ENCODE results near the gene GTPBP4. TPM values are rescaled to one million over a fixed set of nuclear protein-coding genes. Genes with fewer than 3 reads are reported as not detected.

GTPBP4 gene
- total RNA-seq, 1 experiment from 2014 or later: 62.5 TPM

DNA sequence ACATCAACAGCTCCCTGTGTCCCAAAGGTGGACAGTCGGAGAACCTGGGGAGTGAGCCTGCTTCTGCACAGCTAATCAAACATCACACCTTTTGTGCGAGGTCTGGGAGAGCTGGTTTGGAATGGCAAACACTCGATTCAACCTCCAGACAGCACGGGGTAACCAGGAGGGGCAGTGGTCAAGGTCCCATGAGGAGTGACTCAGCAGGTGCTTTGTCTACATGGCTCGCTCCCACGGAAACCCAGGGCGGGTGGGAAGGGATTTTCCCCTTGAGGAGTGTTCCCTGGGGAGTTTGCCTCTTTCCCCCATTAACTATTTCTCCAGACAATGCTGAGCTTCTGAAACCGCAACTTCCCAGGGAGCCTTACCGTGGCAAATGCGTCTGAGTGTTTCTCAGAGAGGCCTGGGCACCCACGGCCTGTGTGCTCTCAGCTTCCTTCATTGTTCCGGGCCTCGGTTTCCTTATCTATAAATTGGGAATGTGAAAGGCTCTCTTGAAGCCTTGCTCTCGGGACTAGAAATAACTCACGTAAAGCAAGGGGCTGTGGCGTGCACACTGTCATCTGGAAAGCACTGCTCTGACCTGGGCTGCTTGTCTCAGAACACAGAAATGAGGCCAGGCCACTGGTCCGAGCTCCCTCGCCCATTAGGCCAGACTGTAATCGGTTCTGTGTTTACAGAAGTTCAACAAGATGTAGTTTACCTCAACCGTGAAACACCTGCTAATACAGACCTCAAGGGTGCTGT, 14.0 kb upstream of the GTPBP4 start:
- Histone ChIP-seq H3K36me3 (ENCODE audit: low read depth) (no peaks in the 10 kb centered on the region), H3K4me2 (no peak overlapping the region), H3K4me1 (replicated peaks; ENCODE audit: insufficient read depth) (peaks cover 11% of the 10 kb centered on the region; the same call in 1 of the 2 replicates), H2AFZ (no peak overlapping the region), H3K27me3 (ENCODE audit: insufficient read depth, low read depth) (no peaks in the 10 kb centered on the region), H3K79me2 (ENCODE audit: low read depth) (no peaks in the 10 kb centered on the region), H3K27ac (no peak overlapping the region), H4K20me1 (ENCODE audit: insufficient read depth) (no peaks in the 10 kb centered on the region), H3K9me2 (ENCODE audit: insufficient read depth) (no peaks in the 10 kb centered on the region), H3K9me3 (ENCODE audit: insufficient read depth, low read depth) (peaks cover 9% of the 10 kb centered on the region; the same call in 1 of the 2 replicates), H3F3A (ENCODE audit: insufficient read depth, low read depth) (no peaks in the 10 kb centered on the region), H3K4me3 (no peak overlapping the region)
- BruUV-seq (replicated peaks): no TSS peak
- ChIA-PET CTCF (no interaction called here), POLR2A (ENCODE audit: unreplicated experiment) (no interaction called here)
- intact Hi-C loops (cut with micrococcal nuclease; ENCODE audit: unreplicated experiment): no loop called here
- TF ChIP-seq, protein P1, sequence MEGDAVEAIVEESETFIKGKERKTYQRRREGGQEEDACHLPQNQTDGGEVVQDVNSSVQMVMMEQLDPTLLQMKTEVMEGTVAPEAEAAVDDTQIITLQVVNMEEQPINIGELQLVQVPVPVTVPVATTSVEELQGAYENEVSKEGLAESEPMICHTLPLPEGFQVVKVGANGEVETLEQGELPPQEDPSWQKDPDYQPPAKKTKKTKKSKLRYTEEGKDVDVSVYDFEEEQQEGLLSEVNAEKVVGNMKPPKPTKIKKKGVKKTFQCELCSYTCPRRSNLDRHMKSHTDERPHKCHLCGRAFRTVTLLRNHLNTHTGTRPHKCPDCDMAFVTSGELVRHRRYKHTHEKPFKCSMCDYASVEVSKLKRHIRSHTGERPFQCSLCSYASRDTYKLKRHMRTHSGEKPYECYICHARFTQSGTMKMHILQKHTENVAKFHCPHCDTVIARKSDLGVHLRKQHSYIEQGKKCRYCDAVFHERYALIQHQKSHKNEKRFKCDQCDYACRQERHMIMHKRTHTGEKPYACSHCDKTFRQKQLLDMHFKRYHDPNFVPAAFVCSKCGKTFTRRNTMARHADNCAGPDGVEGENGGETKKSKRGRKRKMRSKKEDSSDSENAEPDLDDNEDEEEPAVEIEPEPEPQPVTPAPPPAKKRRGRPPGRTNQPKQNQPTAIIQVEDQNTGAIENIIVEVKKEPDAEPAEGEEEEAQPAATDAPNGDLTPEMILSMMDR (conservative IDR thresholded peaks at IDR 0.05): no peak
- TF ChIP-seq EZH2 (IDR thresholded peaks at IDR 0.05; ENCODE audit: low read depth): no peak
- peak in 1 of 2 experiments; percentile 11 for DNase-seq

- POLR2A ChIA-PET (ENCODE audit: unreplicated experiment): no interaction called here
These were observed 13.5 kb upstream of the GTPBP4 start for GRCh38 chr10:974785-975074.

DNA sequence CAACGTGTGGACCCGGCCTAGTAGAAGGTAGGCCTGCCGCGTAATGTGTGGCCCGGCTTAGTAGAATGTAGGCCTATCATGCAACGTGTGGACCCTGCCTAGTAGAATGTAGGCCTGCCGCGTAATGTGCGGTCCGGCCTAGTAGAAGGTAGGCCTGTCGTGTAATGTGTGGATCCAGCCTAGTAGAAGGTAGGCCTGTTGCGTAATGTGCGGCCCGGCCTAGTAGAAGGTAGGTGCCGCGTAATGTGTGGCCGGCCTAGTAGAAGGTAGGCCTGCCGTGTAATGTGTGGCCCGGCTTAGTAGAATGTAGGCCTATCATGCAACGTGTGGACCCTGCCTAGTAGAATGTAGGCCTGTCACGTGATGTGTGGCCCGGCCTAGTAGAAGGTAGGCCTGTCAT, 11.9 kb upstream of the GTPBP4 start:
- Histone ChIP-seq H3K79me2 (ENCODE audit: low read depth) (no peaks in the 10 kb centered on the region), H3K4me3 (no peak overlapping the region), H4K20me1 (ENCODE audit: insufficient read depth) (no peaks in the 10 kb centered on the region), H3K4me1 (replicated peaks; ENCODE audit: insufficient read depth) (no peaks in the 10 kb centered on the region), H2AFZ (no peak overlapping the region), H3K27ac (no peak overlapping the region), H3K9me3 (ENCODE audit: insufficient read depth, low read depth) (peaks cover 22% of the 10 kb centered on the region), H3K27me3 (ENCODE audit: insufficient read depth, low read depth) (no peaks in the 10 kb centered on the region), H3K9me2 (ENCODE audit: insufficient read depth) (no peaks in the 10 kb centered on the region), H3F3A (ENCODE audit: insufficient read depth, low read depth) (no peaks in the 10 kb centered on the region), H3K4me2 (no peak overlapping the region), H3K36me3 (ENCODE audit: low read depth) (no peaks in the 10 kb centered on the region)
- intact Hi-C loops (cut with micrococcal nuclease; ENCODE audit: unreplicated experiment): no loop called here
- TF ChIP-seq, protein P1 (conservative IDR thresholded peaks at IDR 0.05): no peak
- TF ChIP-seq EZH2 (IDR thresholded peaks at IDR 0.05; ENCODE audit: low read depth): no peak
- no peak for DNase-seq
- POLR2A ChIA-PET (ENCODE audit: unreplicated experiment): no interaction called here
- no TSS peak for BruUV-seq (replicated peaks)
- CTCF ChIA-PET: no interaction called here

More at GRCh38 chr10:974785-975074, 13.5 kb upstream of the GTPBP4 start:
- H3K36me3 ChIP-seq (ENCODE audit: low read depth): no peaks in the 10 kb centered on the region
- TF ChIP-seq, protein P1 (conservative IDR thresholded peaks at IDR 0.05): no peak
- no peak for TF ChIP-seq EZH2 (IDR thresholded peaks at IDR 0.05; ENCODE audit: low read depth)
- peaks cover 11% of the 10 kb centered on the region; the same call in 1 of the 2 replicates for H3K4me1 ChIP-seq (replicated peaks; ENCODE audit: insufficient read depth)
- H3K4me2 ChIP-seq: no peak overlapping the region
- intact Hi-C loops (cut with micrococcal nuclease; ENCODE audit: unreplicated experiment): no loop called here
- H3K9me2 ChIP-seq (ENCODE audit: insufficient read depth): no peaks in the 10 kb centered on the region
- no TSS peak for BruUV-seq (replicated peaks)
- H2AFZ ChIP-seq: no peak overlapping the region
- no peaks in the 10 kb centered on the region for H3K79me2 ChIP-seq (ENCODE audit: low read depth)
- H3K27ac ChIP-seq: no peak overlapping the region
- no peaks in the 10 kb centered on the region for H3K27me3 ChIP-seq (ENCODE audit: insufficient read depth, low read depth)
- no peaks in the 10 kb centered on the region for H3F3A ChIP-seq (ENCODE audit: insufficient read depth, low read depth)
- CTCF ChIA-PET: no interaction called here
- H3K9me3 ChIP-seq (ENCODE audit: insufficient read depth, low read depth): peaks cover 13% of the 10 kb centered on the region; the same call in 1 of the 2 replicates
- no peak overlapping the region for H3K4me3 ChIP-seq
- no peak for DNase-seq
- H4K20me1 ChIP-seq (ENCODE audit: insufficient read depth): no peaks in the 10 kb centered on the region

Measured in PC-9 (cell line).